Effector memory CD4-positive, alpha-beta T cell (primary cell): ENCODE results near the gene TRA2A.
A peak's percentile ranks its signal among the peaks of the same experiment; 100 is the strongest.

Source experiments
- DNase-seq, 3 donors: peaks; one replicate each; pipeline ENCODE4 v3.0.0-alpha.2; 2020
- H3K27ac ChIP-seq: 2 replicates; pipeline ENCODE4 v1.7.0; 2013; ENCODE audit warnings: mild to moderate bottlenecking, low read length, moderate library complexity; ENCODE audit not compliant: insufficient read depth, poor library complexity, severe bottlenecking
- H3K27me3 ChIP-seq: replicated peaks from 2 replicates; pipeline ENCODE4 v1.7.0; 2013; ENCODE audit warnings: mild to moderate bottlenecking, low read length; ENCODE audit not compliant: insufficient read depth, control insufficient read depth, poor library complexity, severe bottlenecking
- H3K36me3 ChIP-seq: 2 replicates; pipeline ENCODE4 v1.7.0; 2013; ENCODE audit warnings: mild to moderate bottlenecking, low read length, moderate library complexity; ENCODE audit not compliant: control insufficient read depth, insufficient read depth
- H3K4me1 ChIP-seq: 2 replicates; pipeline ENCODE4 v1.7.0; 2013; ENCODE audit warnings: low read length, mild to moderate bottlenecking; ENCODE audit not compliant: control insufficient read depth, insufficient read depth, poor library complexity, severe bottlenecking
- H3K4me3 ChIP-seq: 2 replicates; pipeline ENCODE4 v1.7.0; 2013; ENCODE audit warnings: low read length, low read depth, mild to moderate bottlenecking; ENCODE audit not compliant: insufficient read depth, poor library complexity, severe bottlenecking
- H3K9me3 ChIP-seq: 2 replicates; pipeline ENCODE4 v1.7.0; 2013; ENCODE audit warnings: mild to moderate bottlenecking, low read length, moderate library complexity; ENCODE audit not compliant: control insufficient read depth

TRA2A gene

DNA sequence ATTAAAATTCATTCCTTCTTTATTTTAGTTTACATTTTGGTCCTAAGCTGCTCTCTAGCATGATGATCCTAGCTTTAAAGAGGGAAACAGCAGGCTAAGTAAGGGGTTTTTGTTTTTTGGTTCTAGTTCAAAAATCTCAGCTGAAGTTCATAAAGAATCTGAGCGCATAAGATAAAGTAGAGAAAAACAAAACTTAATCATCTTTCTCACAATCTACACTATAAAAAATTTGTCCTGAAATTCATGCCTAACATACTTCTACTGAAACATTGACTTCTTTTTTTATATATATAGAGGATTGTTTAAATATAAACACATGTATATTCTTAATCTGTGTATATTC, 54.7 kb downstream of the TRA2A start:
- no peak overlapping the region for H3K4me3 ChIP-seq
- peaks cover 9% of the 10 kb centered on the region for H3K4me1 ChIP-seq
- no peak overlapping the region for H3K27ac ChIP-seq
- no peaks in the 10 kb centered on the region for H3K9me3 ChIP-seq
- H3K36me3 ChIP-seq = no peaks in the 10 kb centered on the region
- no peak for DNase-seq
- peaks cover 62% of the 10 kb centered on the region for H3K27me3 ChIP-seq

GRCh38 chr7:23476286-23477156, 55.3 kb downstream of the TRA2A start:
- Histone ChIP-seq H3K27ac (no peak overlapping the region), H3K27me3 (peaks cover 68% of the 10 kb centered on the region)

DNA sequence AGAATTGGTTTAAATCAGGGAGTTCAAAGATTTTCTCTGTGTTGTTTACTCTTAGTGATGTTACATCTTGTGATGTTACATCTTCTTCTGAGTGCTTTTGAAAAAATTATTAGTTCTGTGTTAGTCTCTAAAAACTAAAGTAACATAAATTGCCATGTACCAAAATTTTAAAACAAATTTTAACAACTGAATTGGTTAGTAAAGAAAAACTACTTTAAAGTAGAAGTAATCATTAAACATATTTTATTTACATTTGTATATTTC, 56.3 kb downstream of the TRA2A start:
- no peaks in the 10 kb centered on the region for H3K36me3 ChIP-seq
- no peak overlapping the region for H3K27ac ChIP-seq
- H3K4me3 ChIP-seq = no peak overlapping the region
- DNase-seq = no peak
- H3K27me3 ChIP-seq = peaks cover 78% of the 10 kb centered on the region
- peaks cover 18% of the 10 kb centered on the region for H3K4me1 ChIP-seq
- H3K9me3 ChIP-seq = no peaks in the 10 kb centered on the region

More at GRCh38 chr7:23476286-23477156, 55.3 kb downstream of the TRA2A start:
- Histone ChIP-seq H3K4me1 (peaks cover 10% of the 10 kb centered on the region), H3K36me3 (no peaks in the 10 kb centered on the region), H3K4me3 (no peak overlapping the region), H3K9me3 (no peaks in the 10 kb centered on the region)
- DNase-seq = no peak

DNA sequence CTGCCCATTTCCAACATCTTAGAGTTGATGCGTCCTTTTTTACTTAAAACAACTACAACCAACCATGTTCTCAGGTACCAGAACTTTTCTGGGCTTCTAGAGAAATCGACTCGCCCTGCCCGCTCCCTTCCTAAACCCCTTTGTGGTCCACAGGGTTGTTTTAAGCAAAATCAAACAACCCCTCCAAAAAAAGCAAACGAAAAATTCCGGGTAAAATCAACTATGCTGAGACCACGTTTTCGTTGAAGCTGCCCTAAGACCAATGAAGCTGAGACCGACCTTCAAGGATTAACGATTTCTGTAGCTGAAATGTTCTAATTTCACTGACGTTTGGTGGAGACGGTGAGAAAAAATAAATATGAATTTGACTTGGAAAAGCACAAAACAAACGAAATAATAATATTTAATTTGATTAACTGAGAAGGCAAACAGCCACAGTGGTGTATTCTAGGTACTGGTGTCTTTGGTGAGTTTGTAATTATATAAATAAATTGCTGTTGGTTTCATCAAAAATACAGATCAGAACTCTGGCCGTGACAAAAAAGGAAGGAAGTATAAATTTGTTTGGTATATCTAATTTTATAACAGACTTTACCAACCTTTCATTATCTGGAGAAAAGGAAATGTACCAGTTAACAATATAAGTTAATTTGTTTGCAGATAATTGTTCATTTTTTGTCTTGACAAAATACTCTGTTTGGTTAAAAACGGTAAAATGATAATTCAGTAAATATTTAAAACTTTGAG, 56.8 kb downstream of the TRA2A start:
- H3K4me3 ChIP-seq = no peak overlapping the region
- no peaks in the 10 kb centered on the region for H3K9me3 ChIP-seq
- no peaks in the 10 kb centered on the region for H3K36me3 ChIP-seq
- no peak overlapping the region for H3K27ac ChIP-seq
- DNase-seq = no peak
- peaks cover 23% of the 10 kb centered on the region for H3K4me1 ChIP-seq
- peaks cover 83% of the 10 kb centered on the region for H3K27me3 ChIP-seq

- Histone ChIP-seq H3K27me3 (peaks cover 88% of the 10 kb centered on the region), H3K4me3 (no peak overlapping the region), H3K36me3 (no peaks in the 10 kb centered on the region), H3K4me1 (peaks cover 30% of the 10 kb centered on the region), H3K9me3 (no peaks in the 10 kb centered on the region), H3K27ac (no peak overlapping the region)
- peak in 1 of 3 donors; percentile 30 for DNase-seq
These were observed 57.5 kb downstream of the TRA2A start for GRCh38 chr7:23474094-23474828.

DNA sequence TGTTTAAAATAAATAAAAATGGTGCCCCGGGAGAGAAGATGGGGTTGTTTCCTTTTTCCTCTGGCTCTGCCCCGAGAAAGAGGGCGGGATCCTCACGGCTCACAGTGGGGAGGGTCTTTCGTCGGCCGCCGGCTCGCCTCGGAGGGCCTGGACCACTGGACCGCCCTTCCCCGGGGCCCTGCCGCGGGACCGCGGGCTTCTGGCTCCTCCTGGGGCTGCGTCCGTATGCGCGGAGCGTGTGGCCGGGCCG, 58.0 kb downstream of the TRA2A start:
- Histone ChIP-seq H3K36me3 (no peaks in the 10 kb centered on the region), H3K4me3 (no peak overlapping the region)
- no peak for DNase-seq

GRCh38 chr7:23472956-23473843, 58.6 kb downstream of the TRA2A start:
- Histone ChIP-seq H3K36me3 (no peaks in the 10 kb centered on the region), H3K27ac (no peak overlapping the region), H3K4me1 (peaks cover 40% of the 10 kb centered on the region), H3K4me3 (no peak overlapping the region), H3K27me3 (peaks cover 93% of the 10 kb centered on the region), H3K9me3 (no peaks in the 10 kb centered on the region)
- no peak for DNase-seq

More for the DNA sequence above, 58.0 kb downstream of the TRA2A start:
- Histone ChIP-seq H3K9me3 (no peaks in the 10 kb centered on the region), H3K27me3 (peaks cover 92% of the 10 kb centered on the region), H3K4me1 (peaks cover 35% of the 10 kb centered on the region), H3K27ac (no peak overlapping the region)

GRCh38 chr7:23472556-23472955, 59.2 kb downstream of the TRA2A start:
- no peaks in the 10 kb centered on the region for H3K9me3 ChIP-seq
- no peak overlapping the region for H3K4me3 ChIP-seq
- DNase-seq = no peak
- H3K36me3 ChIP-seq = no peaks in the 10 kb centered on the region
- H3K27ac ChIP-seq = no peak overlapping the region
- peaks cover 47% of the 10 kb centered on the region for H3K4me1 ChIP-seq
- peaks cover 96% of the 10 kb centered on the region for H3K27me3 ChIP-seq

DNA sequence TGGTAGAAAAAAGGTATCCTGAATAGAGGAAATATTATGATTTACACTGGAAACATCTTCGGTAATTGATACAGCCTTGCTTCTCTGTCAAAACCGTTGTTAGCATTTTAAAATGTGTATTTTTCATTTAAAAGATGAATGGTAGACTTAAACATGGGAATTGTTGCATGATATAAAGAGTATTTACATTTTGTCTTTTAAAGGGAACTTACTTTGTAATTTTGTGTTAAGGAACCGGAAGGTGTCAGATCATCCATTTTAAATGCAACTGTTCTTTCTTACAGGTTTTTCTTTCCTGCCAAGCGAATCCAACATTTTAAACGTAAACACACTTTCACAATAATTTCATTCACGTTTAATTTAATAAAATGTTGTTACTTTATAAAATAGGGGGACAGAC, 59.7 kb downstream of the TRA2A start:
- DNase-seq = no peak
- H3K36me3 ChIP-seq = no peaks in the 10 kb centered on the region
- peaks cover 99% of the 10 kb centered on the region for H3K27me3 ChIP-seq
- no peaks in the 10 kb centered on the region for H3K9me3 ChIP-seq
- peaks cover 49% of the 10 kb centered on the region for H3K4me1 ChIP-seq
- H3K4me3 ChIP-seq = no peak overlapping the region
- H3K27ac ChIP-seq = no peak overlapping the region
